ENCODE measurements around the gene IL36RN.

Gene IL36RN

DNA sequence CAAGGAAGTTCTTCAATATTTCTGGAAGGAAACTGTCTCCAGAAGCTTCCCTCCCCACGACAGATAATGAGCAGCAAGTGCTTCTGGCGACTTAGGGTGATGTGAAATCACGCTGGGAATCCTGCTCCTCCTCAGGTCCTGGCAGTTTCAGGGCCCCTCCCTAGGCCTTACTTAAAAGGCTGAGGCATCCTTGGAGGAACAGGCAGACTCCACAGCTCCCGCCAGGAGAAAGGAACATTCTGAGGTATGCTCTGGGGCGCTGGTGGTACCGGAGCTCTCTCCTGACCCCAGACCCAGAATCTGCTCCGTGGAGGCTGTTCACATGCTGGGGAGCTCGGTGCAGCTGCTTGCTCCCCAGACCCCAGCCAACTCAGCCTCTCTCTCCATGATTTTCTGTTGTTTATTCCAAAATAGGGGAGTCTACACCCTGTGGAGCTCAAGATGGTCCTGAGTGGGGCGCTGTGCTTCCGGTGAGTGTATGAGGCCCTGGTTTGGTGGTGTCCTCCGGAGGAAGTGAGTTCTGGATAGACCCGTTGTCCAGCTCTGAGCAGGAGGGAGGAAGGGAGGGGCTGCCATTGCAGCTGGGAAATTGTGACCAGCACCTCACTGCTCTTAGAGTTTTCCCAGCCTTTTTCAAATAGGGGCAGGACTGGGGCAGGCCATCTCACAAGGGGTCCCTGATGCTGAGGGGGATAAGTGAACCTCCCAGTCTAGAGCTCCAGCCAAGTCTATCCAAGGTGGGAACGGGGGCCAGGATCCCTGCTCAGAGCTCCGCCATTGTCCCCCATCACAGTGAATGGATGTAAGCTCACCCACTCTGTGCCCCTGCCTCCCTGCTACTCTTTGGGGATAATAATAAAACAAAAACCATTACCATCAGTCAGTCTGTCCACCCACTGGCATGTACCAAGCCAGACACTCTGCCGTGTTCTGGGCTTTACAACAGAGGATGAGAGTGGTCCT lies at the start of gene IL36RN:
Gene IL36RN, plus strand, starts transcription at position 201 of the 963 bp plus-strand sequence. Its CDS starts 241 bp downstream, at position 442.
- in situ Hi-C loops (cut with HindIII; ENCODE audit: low sequenced_read_pairs), result no loop called here
- TF ChIP-seq, protein P1, sequence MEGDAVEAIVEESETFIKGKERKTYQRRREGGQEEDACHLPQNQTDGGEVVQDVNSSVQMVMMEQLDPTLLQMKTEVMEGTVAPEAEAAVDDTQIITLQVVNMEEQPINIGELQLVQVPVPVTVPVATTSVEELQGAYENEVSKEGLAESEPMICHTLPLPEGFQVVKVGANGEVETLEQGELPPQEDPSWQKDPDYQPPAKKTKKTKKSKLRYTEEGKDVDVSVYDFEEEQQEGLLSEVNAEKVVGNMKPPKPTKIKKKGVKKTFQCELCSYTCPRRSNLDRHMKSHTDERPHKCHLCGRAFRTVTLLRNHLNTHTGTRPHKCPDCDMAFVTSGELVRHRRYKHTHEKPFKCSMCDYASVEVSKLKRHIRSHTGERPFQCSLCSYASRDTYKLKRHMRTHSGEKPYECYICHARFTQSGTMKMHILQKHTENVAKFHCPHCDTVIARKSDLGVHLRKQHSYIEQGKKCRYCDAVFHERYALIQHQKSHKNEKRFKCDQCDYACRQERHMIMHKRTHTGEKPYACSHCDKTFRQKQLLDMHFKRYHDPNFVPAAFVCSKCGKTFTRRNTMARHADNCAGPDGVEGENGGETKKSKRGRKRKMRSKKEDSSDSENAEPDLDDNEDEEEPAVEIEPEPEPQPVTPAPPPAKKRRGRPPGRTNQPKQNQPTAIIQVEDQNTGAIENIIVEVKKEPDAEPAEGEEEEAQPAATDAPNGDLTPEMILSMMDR (IDR thresholded peaks at IDR 0.05; ENCODE audit: low read depth, low read length), result no peak
- no peak for DNase-seq (ENCODE audit: low read depth, low spot score)
- H3K4me3 ChIP-seq (ENCODE audit: low read depth, low read length), result no peak within 1 kb of the TSS

DNA sequence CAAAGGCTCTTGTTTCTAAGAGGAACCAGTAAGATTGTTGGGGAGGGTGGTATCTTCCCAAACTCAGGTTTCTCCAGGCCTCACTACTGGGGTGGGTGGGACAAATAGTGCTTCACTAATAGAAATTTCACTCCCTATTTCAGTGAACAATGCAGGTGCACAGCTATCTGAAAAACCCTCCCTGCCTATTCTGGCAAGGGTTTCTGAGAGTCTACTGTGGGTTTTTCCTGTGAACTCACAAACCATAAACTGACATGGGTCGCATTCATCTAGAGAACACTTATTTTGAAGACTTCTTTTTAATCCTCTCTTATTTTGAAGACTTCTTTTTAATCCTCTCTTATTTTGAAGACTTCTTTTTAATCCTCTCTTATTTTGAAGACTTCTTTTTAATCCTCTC lies 49.4 kb upstream of the IL36RN start:
- no peak overlapping the region for H3K4me3 ChIP-seq (ENCODE audit: low read depth, low read length)
- TF ChIP-seq, protein P1 (IDR thresholded peaks at IDR 0.05; ENCODE audit: low read depth, low read length), result no peak
- in situ Hi-C loops (cut with HindIII; ENCODE audit: low sequenced_read_pairs), result no loop called here

DNA sequence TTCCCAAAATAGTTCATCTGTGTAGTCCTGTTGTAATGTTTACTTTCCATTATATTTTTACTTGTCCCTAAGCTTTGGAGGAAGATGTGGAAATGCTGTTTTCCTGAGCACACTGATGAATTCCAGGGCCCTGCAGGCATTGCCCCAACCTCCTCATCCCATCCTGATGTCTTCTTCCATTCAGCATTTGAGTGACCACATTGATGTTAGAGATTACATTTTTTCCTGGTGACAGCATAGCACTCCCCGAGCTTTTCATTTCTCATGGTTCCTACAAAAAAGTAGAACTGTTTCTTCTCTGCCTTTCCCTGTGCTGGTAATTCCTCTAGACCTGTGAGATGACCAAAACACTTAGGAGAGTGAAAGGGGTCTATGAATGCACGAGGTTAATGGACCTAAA lies 48.9 kb upstream of the IL36RN start:
- no peak for DNase-seq (ENCODE audit: low read depth, low spot score)
- in situ Hi-C loops (cut with HindIII; ENCODE audit: low sequenced_read_pairs), result no loop called here
- no peak overlapping the region for H3K4me3 ChIP-seq (ENCODE audit: low read depth, low read length)
- TF ChIP-seq, protein P1 (IDR thresholded peaks at IDR 0.05; ENCODE audit: low read depth, low read length), result no peak

More for the DNA sequence above, 49.4 kb upstream of the IL36RN start:
- no peak for DNase-seq (ENCODE audit: low read depth, low spot score)

DNA sequence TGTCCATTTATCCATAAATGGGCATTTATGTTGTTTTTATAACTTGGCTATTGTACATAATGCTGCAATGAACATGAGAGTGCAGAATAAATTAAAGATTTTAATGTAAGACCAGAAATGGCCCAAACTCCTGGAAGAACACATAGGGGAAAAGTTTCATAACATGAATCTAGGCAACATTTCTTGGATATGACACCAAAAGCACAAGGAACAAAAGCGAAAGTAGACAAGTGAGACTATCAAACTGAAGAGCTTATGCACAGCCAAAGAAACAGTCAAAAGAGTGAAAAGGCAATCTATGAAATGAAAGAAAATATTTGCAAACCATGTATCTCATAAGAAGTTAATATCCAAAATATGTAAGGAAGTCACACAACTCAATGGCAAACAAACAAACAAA lies 47.9 kb upstream of the IL36RN start:
- no peak overlapping the region for H3K4me3 ChIP-seq (ENCODE audit: low read depth, low read length)
- in situ Hi-C loops (cut with HindIII; ENCODE audit: low sequenced_read_pairs), result no loop called here
- TF ChIP-seq, protein P1 (IDR thresholded peaks at IDR 0.05; ENCODE audit: low read depth, low read length), result no peak
- no peak for DNase-seq (ENCODE audit: low read depth, low spot score)

DNA sequence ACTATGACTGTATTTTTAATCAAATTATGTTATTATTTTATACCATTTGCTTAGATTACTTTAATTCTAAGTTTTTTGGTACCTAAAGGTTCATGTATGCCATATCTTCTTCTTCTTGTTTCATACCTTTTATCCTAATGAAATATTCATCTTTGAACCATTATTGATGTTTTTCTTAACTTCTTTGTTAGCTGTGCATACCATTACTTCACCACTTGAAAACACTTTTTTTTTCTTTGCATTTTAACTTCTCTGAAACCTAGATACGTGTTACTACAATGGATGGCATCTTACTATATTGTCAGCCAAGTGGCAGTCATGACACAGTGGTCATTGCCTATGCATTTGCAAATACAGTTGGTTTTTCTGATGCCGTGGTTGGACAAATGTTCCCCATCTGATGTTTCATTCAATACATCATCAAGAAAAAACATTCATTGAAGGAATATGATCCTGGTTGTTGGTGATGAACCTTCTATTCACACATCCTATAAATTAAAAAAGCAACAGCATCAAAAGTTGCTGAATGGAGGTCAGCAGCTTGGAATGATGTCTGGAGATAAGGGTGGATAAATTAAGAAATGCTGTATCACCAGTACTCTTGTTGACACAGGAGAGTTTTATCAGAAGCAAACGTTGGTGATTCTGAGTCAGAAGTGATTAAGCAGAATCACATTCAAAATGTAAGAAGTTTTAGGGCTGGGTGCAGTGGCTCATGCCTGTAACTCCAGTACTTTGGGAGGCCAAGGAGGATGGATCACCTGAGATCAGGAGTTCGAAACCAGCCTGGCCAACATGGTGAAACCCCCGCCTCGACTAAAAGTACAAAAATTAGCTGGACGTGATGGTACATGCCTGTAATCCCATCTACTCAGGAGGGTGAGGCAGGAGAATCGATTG lies 46.3 kb upstream of the IL36RN start:
- in situ Hi-C loops (cut with HindIII; ENCODE audit: low sequenced_read_pairs), result no loop called here
- no peak overlapping the region for H3K4me3 ChIP-seq (ENCODE audit: low read depth, low read length)
- TF ChIP-seq, protein P1 (IDR thresholded peaks at IDR 0.05; ENCODE audit: low read depth, low read length), result no peak
- DNase-seq (ENCODE audit: low read depth, low spot score), result no peak

DNA sequence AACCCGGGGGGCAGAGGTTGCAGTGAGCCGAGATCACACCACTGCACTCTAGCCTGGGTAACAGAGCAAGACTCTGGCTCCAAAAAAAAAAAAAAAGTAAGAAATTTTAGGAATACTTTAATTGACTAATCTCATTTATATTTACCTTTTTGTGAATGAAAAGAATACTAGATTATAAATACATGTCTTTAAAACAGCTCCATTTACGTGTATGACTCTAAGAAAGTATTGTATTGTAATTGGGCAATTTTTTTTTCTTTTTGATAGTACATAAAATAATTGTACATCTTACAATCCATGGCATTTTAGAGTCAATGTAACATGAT lies 45.7 kb upstream of the IL36RN start:
- TF ChIP-seq, protein P1 (IDR thresholded peaks at IDR 0.05; ENCODE audit: low read depth, low read length), result no peak
- no peak overlapping the region for H3K4me3 ChIP-seq (ENCODE audit: low read depth, low read length)
- in situ Hi-C loops (cut with HindIII; ENCODE audit: low sequenced_read_pairs), result no loop called here
- no peak for DNase-seq (ENCODE audit: low read depth, low spot score)

Measured in astrocyte of the spinal cord (primary cell).